OCI-LY7 (cell line): ENCODE results near the gene NUCB1. TPM values are rescaled to one million over a fixed set of nuclear protein-coding genes. Genes with fewer than 3 reads are reported as not detected.
"Not testable (repeated sequence)": the region's sequence is repeated elsewhere in the genome, so short reads cannot be mapped to it uniquely, and the experiment has no call there.

Experiments used
- BruUV-seq: library from RNA; stranded (reverse); fragments of 400-500 nt; replicated peaks from 2 replicates; lab custom pipeline; 2021; lab: Mats Ljungman, UMichigan
- CTCF ChIA-PET: fragments of 300-600 bp; sonication (Branson Sonifier 250); formaldehyde crosslinking; loops from one replicate; lab custom pipeline; 2022; ENCODE audit warnings: antibody characterized with exemption; ENCODE audit not compliant: unreplicated experiment; lab: Charles Lee
- POLR2A ChIA-PET: fragments of 300-600 bp; sonication (Branson Sonifier 250); formaldehyde crosslinking; loops from one replicate; lab custom pipeline; 2022; ENCODE audit warnings: antibody characterized with exemption; lab: Charles Lee
- DNase-seq: peaks from one replicate; pipeline ENCODE4 v3.0.0-alpha.2; 2015; ENCODE audit warnings: low spot score
- H2AFZ ChIP-seq: fragments of 200-600 bp; sonication (generic), shearing (Covaris generic); 2 replicates; pipeline ENCODE4 v1.6.1; 2014; ENCODE audit warnings: mild to moderate bottlenecking, antibody characterized with exemption, low read length, moderate library complexity
- H3K27ac ChIP-seq: fragments of 200-600 bp; sonication (generic); 2 replicates; pipeline ENCODE4 v1.5.1; 2014; ENCODE audit warnings: mixed run types, low read depth, mild to moderate bottlenecking, moderate library complexity, low read length, inconsistent platforms; ENCODE audit not compliant: poor library complexity, severe bottlenecking
- H3K36me3 ChIP-seq: fragments of 200-600 bp; sonication (generic); 2 replicates; pipeline ENCODE4 v1.6.1; 2014; ENCODE audit warnings: mild to moderate bottlenecking, antibody characterized with exemption, low read length, moderate library complexity, mixed read lengths; ENCODE audit not compliant: insufficient read depth
- H3K4me1 ChIP-seq: fragments of 200-600 bp; sonication (generic); 2 replicates; pipeline ENCODE4 v1.5.1; 2014; ENCODE audit warnings: mild to moderate bottlenecking, low read length; ENCODE audit not compliant: insufficient read depth, poor library complexity, severe bottlenecking
- H3K4me2 ChIP-seq: fragments of 200-600 bp; sonication (generic); 2 replicates; pipeline ENCODE4 v1.6.1; 2014; ENCODE audit warnings: mild to moderate bottlenecking, low read length
- H3K4me3 ChIP-seq: fragments of 200-600 bp; sonication (generic); 2 replicates; pipeline ENCODE4 v1.5.1; 2014; ENCODE audit warnings: mild to moderate bottlenecking, low read depth, low read length; ENCODE audit not compliant: poor library complexity, severe bottlenecking
- H3K79me2 ChIP-seq: fragments of 200-600 bp; sonication (generic); 2 replicates; pipeline ENCODE4 v1.6.1; 2016; ENCODE audit warnings: low read depth, mild to moderate bottlenecking, low read length, moderate library complexity, mixed read lengths; ENCODE audit not compliant: insufficient read depth
- H3K9me2 ChIP-seq: fragments of 200-600 bp; sonication (generic); 2 replicates; pipeline ENCODE4 v1.6.1; 2016; ENCODE audit warnings: mild to moderate bottlenecking, low read length, mixed read lengths; ENCODE audit not compliant: insufficient read depth
- H3K9me3 ChIP-seq: fragments of 200-600 bp; sonication (generic); 2 replicates; pipeline ENCODE4 v1.6.1; 2014; ENCODE audit warnings: mild to moderate bottlenecking, mixed run types, low read length, mixed read lengths
- H4K20me1 ChIP-seq: fragments of 200-600 bp; sonication (generic); 2 replicates; pipeline ENCODE4 v1.6.1; 2014; ENCODE audit warnings: mild to moderate bottlenecking, antibody characterized with exemption, low read length, moderate library complexity, mixed read lengths; ENCODE audit not compliant: insufficient read depth
- CTCF ChIP-seq: fragments of 200-600 bp; sonication (generic); conservative IDR thresholded peaks from 2 replicates; pipeline ENCODE4 v1.5.1; 2014; ENCODE audit warnings: mild to moderate bottlenecking, antibody characterized with exemption, low read length, moderate library complexity, mixed read lengths
- EZH2phosphoT487 ChIP-seq: fragments of 200-600 bp; sonication (generic); IDR thresholded peaks from 2 replicates; pipeline ENCODE4 v1.6.1; 2018; ENCODE audit warnings: low read depth, borderline replicate concordance, mild to moderate bottlenecking, mixed run types, antibody characterized with exemption, low read length, moderate library complexity, mixed read lengths
- intact Hi-C: fragments of 100-400 bp; cut with micrococcal nuclease; formaldehyde crosslinking; loops from one replicate; pipeline ENCODE4 v1.10.0; 2022; ENCODE audit not compliant: unreplicated experiment
- total RNA-seq, 2 experiments: library from RNA; depleted of rRNA in 1 of 2; stranded (reverse); fragments of >200 nt in 1 of 2; shearing (Covaris generic) in 1 of 2; gene quantifications; 2 replicates each; pipeline ENCODE4 v1.2.3, GENCODE V29; 2014 to 2022

The NUCB1 gene
- total RNA-seq, 2 experiments from 2014 or later, result 73.6 to 88.7 TPM

GRCh38 chr19:48887861-48888612, 12.1 kb upstream of the NUCB1 start:
- Histone ChIP-seq H3K27ac (no peak overlapping the region), H2AFZ (no peak overlapping the region), H3K36me3 (no peaks in the 10 kb centered on the region), H3K9me3 (no peaks in the 10 kb centered on the region), H4K20me1 (no peaks in the 10 kb centered on the region), H3K4me2 (no peak overlapping the region), H3K4me1 (peaks cover 44% of the 10 kb centered on the region), H3K79me2 (no peaks in the 10 kb centered on the region), H3K9me2 (no peaks in the 10 kb centered on the region), H3K4me3 (no peak overlapping the region)
- POLR2A ChIA-PET, result interaction anchor here (0.7 kb wide), 1 partner anchor 92 kb away, joined by 5 read pairs; no protein-coding TSS in a partner anchor
- intact Hi-C loops, result no loop called here
- no TSS peak for BruUV-seq
- no peak for DNase-seq
- CTCF ChIA-PET, result no interaction called here
- TF ChIP-seq EZH2phosphoT487, result no peak
- no peak for TF ChIP-seq CTCF

- CTCF ChIA-PET, result not testable (repeated sequence)
These were observed 10.6 kb upstream of the NUCB1 start for GRCh38 chr19:48889496-48889895.

GRCh38 chr19:48890551-48890950, 9.6 kb upstream of the NUCB1 start:
- Histone ChIP-seq H3K9me2 (no peaks in the 10 kb centered on the region), H3K27ac (peak overlapping the region; percentile 84), H3K79me2 (no peaks in the 10 kb centered on the region), H3K4me2 (peak overlapping the region; percentile 30), H3K4me3 (no peak overlapping the region), H3K9me3 (no peaks in the 10 kb centered on the region), H3K4me1 (peaks cover 37% of the 10 kb centered on the region), H3K36me3 (no peaks in the 10 kb centered on the region), H2AFZ (no peak overlapping the region), H4K20me1 (no peaks in the 10 kb centered on the region)
- ChIA-PET POLR2A (interaction anchor here (0.7 kb wide), 1 partner anchor 30 kb away, joined by 3 read pairs; no protein-coding TSS in a partner anchor), CTCF (no interaction called here)
- TF ChIP-seq CTCF (no peak), EZH2phosphoT487 (no peak)
- intact Hi-C loops, result no loop called here
- no peak for DNase-seq
- BruUV-seq, result no TSS peak

More at GRCh38 chr19:48889496-48889895, 10.6 kb upstream of the NUCB1 start:
- H3K79me2 ChIP-seq, H2AFZ ChIP-seq, H3K9me3 ChIP-seq, POLR2A ChIA-PET, H3K4me2 ChIP-seq, intact Hi-C loops, DNase-seq, H3K9me2 ChIP-seq, BruUV-seq, H4K20me1 ChIP-seq, H3K4me3 ChIP-seq, H3K36me3 ChIP-seq, H3K27ac ChIP-seq: not testable (repeated sequence)
- peaks cover 44% of the 10 kb centered on the region for H3K4me1 ChIP-seq
